ENCODE results near the gene ACSS2. TPM values are rescaled to one million over a fixed set of nuclear protein-coding genes. Genes with fewer than 3 reads are reported as not detected.

The ACSS2 gene
- total and polyA plus RNA-seq, 2 experiments from 2014 or later, result 26.1 to 49.3 TPM

DNA sequence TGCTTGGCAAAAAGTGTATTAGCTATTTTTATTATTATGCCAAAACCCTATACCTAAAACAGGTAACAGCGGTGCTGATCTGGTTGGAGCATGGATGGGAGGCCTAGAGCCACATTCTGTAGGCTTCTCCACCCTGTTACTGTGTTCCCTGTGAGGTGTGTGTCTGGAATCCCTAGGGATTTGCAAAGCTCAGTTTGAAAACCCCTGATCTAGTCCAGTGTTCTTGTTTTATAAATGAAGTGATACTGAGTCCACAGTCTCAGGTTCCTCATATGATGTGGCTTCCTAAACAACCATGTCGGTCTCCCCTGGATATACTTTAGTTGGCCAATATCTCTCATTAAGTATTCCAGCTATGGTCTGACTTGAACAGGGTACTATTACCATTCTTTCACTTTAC, 16.3 kb downstream of the ACSS2 start:
- no peaks in the 10 kb centered on the region; the same call in 1 of the 2 replicates for H3K79me2 ChIP-seq (replicated peaks; ENCODE audit: insufficient read depth)
- H3K27me3 Mint-ChIP-seq (ENCODE audit: insufficient read depth, low read depth, poor library complexity), result no peaks in the 10 kb centered on the region
- H3K4me1 ChIP-seq (ENCODE audit: insufficient read depth), result no peaks in the 10 kb centered on the region

More for the DNA sequence above, 16.3 kb downstream of the ACSS2 start:
- Mint-ChIP-seq H3K27ac (no peak overlapping the region), H3K36me3 (ENCODE audit: low read depth) (peaks cover under 1% of the 10 kb centered on the region; the same call in 2 of the 3 replicates), H3K4me1 (no peaks in the 10 kb centered on the region), H3K9me3 (no peaks in the 10 kb centered on the region; the same call in 2 of the 3 replicates), H3K4me3 (no peak overlapping the region)
- Histone ChIP-seq H3K4me2 (no peak overlapping the region), H3K4me3 (no peak overlapping the region), H3K36me3 (ENCODE audit: insufficient read depth) (0 out of 2 replicates have a peak, but pooled peaks cover 3% of the 10 kb centered on the region), H4K20me1 (replicated peaks; ENCODE audit: insufficient read depth) (no peaks in the 10 kb centered on the region), H3K27ac (ENCODE audit: low read depth) (no peak overlapping the region), H2AFZ (no peak overlapping the region), H3K27me3 (ENCODE audit: insufficient read depth) (no peaks in the 10 kb centered on the region), H3K9me2 (ENCODE audit: insufficient read depth) (no peaks in the 10 kb centered on the region), H3F3A (replicated peaks; ENCODE audit: low read depth) (no peaks in the 10 kb centered on the region)
- ATAC-seq (no peak), DNase-seq (ENCODE audit: low spot score) (no peak)
- no peak for TF ChIP-seq JUNB (IDR thresholded peaks at IDR 0.05; ENCODE audit: unreplicated experiment)
- no peak for TF ChIP-seq REST (IDR thresholded peaks at IDR 0.05; ENCODE audit: unreplicated experiment)
- TF ChIP-seq CTCF (conservative IDR thresholded peaks at IDR 0.05; ENCODE audit: low read depth in 2 of 2), result no peak

All from GM23338 (cell line).